GM19239 (cell line): ENCODE data around the gene DBR1.

Experiments used
- DNase-seq: peaks from one replicate; pipeline ENCODE4 v3.0.0; 2011; ENCODE audit warnings: low spot score; ENCODE audit not compliant: insufficient read length
- FAIRE-seq: peaks from 2 replicates; lab custom pipeline; 2011; peaks lifted over from hg19 to GRCh38; lab: Jason Lieb, UNC

DBR1 gene

DNA sequence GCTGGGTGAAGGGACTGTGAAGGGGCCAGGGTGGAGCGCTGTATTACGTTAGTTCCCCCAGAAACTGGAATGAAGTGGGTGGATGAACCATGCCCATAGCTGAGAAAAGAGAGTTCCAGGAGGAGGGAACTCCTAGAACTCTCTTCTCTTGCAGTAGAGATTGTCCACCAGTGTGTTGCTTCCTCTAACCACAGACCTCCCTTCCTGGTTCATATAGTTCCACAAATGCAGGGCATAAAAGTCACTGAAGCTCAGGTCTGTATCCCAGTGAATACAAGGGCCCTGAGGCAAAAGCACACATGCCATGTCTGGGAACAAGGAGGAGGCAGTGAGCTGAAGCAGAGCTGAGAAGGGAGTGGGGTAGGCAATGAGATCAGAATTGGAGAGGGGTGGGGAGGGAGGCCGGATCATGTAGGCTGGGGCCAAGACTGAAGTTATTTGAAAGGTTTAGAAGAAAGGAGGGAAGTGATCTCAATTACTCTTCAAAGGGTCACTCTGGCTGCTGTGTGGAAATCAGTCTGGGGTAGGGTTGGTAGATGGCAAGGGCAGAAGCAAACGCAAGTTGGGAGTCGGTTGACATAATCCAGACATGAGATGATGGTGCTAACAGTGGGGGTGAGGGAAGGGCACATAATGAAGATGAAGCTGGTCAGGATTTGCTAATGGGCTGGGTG, 49.0 kb downstream of the DBR1 start:
- DNase-seq, result no peak
- FAIRE-seq, result no peak

GRCh38 chr3:138124706-138125355, 49.9 kb downstream of the DBR1 start:
- FAIRE-seq (no peak), DNase-seq (no peak)

DNA sequence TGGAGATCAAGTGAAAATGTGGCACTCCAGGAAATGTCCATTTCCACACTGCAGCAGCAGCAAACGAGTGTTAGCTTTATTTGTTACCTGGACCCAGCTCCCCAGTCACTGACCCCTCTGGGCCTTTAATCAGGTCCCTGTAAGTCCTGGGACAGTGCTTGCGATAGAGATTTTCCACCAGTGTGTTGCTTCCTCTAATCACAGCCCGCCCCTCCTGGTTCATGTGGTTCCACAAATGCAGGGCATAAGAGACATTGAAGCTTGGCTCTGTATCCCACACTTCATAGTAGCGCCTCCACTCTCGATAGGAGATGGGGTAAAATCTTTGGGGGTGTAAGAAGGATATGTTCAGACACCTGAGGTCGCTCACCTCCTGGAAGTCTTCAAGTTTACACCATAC, 50.5 kb downstream of the DBR1 start:
- DNase-seq (no peak), FAIRE-seq (no peak)

- FAIRE-seq, result no peak
- DNase-seq, result no peak
These were observed 55.3 kb downstream of the DBR1 start for GRCh38 chr3:138119423-138119766.

DNA sequence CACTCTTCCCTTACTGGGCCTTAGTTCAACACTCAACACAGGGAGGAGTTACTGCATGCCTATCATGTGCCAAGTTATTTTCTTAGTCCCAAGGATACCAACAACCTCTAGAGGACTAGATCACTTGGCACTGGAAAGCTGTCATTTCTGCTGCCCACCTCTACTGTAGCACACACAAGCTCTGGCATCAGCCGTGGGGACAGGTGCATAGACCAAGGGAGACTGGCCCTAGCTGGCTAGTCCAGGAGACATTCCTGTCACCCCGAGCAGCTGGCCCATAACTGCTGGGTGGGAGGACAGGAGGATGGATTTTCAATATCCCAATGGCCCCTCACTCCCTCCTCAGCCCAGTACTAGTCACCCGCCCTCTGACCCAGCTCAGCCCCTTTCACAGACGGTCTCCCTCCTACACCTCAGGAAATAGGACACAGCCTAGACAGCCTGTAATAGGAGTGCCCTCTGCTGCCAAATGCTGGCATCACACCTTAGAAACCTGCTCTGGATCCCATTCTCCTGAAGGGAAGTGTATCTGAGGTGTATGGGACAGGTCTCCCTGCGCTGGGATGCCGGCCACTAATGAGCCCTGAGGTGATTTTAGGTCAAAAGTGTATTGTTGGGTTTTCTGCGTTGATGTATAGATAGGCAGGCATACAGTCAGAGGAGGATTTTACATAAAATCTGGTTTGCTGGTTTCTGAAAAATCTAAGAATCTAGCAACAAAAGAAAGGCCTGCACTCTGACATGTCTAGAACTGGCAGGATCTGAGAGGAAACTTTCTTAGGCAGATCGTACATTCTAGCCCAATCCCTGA, 55.9 kb downstream of the DBR1 start:
- FAIRE-seq (peak; percentile 80), DNase-seq (peak; percentile 47)

GRCh38 chr3:138114988-138115971, 59.4 kb downstream of the DBR1 start, which contains the start of gene DZIP1L:
Gene DZIP1L, minus strand, starts transcription at chr3:138115608. Its CDS starts 11,637 bp downstream, at chr3:138103971.
- no peak for FAIRE-seq
- peak; percentile 53 for DNase-seq

DNA sequence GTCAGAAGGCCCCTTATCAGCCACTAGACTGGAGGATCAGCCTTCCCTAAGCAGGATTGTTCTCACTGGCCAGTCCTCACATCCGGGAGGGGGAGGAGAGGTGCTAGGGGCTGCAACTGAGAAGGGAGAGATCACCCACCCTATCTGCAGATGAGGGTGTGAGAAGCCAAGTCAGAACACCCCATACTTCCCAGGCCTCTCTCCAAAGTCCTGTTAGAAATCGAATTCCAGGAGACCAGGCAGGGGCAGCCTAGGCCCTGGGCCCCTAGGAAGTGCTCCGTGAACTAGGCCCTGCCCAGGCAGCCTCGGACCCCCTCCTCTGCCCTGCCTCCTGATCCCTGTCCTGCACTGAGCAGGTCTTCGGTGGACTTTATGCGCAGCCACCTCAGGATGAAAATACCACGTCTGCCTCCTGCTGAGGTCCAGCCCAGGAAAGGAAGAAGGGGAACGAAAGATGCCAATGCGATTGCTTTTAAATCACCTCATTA, 60.2 kb downstream of the DBR1 start:
- no peak for DNase-seq
- FAIRE-seq, result no peak

- FAIRE-seq (no peak), DNase-seq (no peak)
These were observed 61.4 kb downstream of the DBR1 start for GRCh38 chr3:138113326-138113725.

GRCh38 chr3:138112362-138112761, 62.4 kb downstream of the DBR1 start:
- FAIRE-seq (no peak), DNase-seq (no peak)
